OCI-LY3 (cell line): ENCODE results near the gene CACYBP.

Experiments used
- H2AFZ ChIP-seq: fragments of 200-600, 300-600 bp; shearing (Covaris generic); 2 replicates; pipeline ENCODE4 v1.6.0; 2014; ENCODE audit warnings: antibody characterized with exemption, low read depth, low read length
- H3K27ac ChIP-seq: fragments of 200-600, 300-600 bp; sonication (generic); 2 replicates; pipeline ENCODE4 v1.5.1; 2014; ENCODE audit warnings: mild to moderate bottlenecking, low read length, moderate library complexity, mixed read lengths
- H3K27me3 ChIP-seq: fragments of 200-600, 300-600 bp; sonication (generic); 2 replicates; pipeline ENCODE4 v1.6.1; 2014; ENCODE audit warnings: low read depth, low read length, mixed read lengths
- H3K36me3 ChIP-seq: fragments of 200-600, 300-600 bp; sonication (generic); replicated peaks from 2 replicates; pipeline ENCODE3; 2014; ENCODE audit warnings: low read depth, low read length, mixed read lengths
- H3K4me1 ChIP-seq: fragments of 300-600, 200-600 bp; sonication (generic); 2 replicates; pipeline ENCODE4 v1.6.1; 2014; ENCODE audit warnings: low read length, mixed read lengths
- H3K4me2 ChIP-seq: fragments of 200-600, 300-600 bp; sonication (generic); 2 replicates; pipeline ENCODE4 v1.6.1; 2014; ENCODE audit warnings: low read length, mixed read lengths
- H3K4me3 ChIP-seq: fragments of 300-600, 200-600 bp; sonication (generic); 2 replicates; pipeline ENCODE4 v1.5.1; 2014; ENCODE audit warnings: antibody characterized with exemption, mild to moderate bottlenecking, low read length, moderate library complexity
- H3K79me2 ChIP-seq: fragments of 300-600, 200-600 bp; shearing (Covaris generic); 2 replicates; pipeline ENCODE4 v1.6.1; 2014; ENCODE audit warnings: mild to moderate bottlenecking, low read length, mixed read lengths
- H3K9ac ChIP-seq: fragments of 300-600, 200-600 bp; shearing (Covaris generic); 2 replicates; pipeline ENCODE4 v1.6.0; 2014; ENCODE audit warnings: mild to moderate bottlenecking, low read length, moderate library complexity
- H3K9me3 ChIP-seq: fragments of 200-600, 300-600 bp; shearing (Covaris generic); 2 replicates; pipeline ENCODE4 v1.6.1; 2014; ENCODE audit warnings: low read length, mixed read lengths; ENCODE audit not compliant: insufficient read depth
- H4K20me1 ChIP-seq: fragments of 200-600, 300-600 bp; sonication (generic); 2 replicates; pipeline ENCODE4 v1.6.1; 2016; ENCODE audit warnings: low read length, mixed read lengths; ENCODE audit not compliant: insufficient read depth
- CTCF ChIP-seq: fragments of 200-600, 300-600 bp; sonication (generic); IDR thresholded peaks from 2 replicates; pipeline ENCODE4 v1.5.1; 2014; ENCODE audit warnings: antibody characterized with exemption, low read length, low read depth
- EZH2phosphoT487 ChIP-seq: fragments of 200-600 bp; shearing (Covaris generic); IDR thresholded peaks from 2 replicates; pipeline ENCODE4 v1.6.1; 2018; ENCODE audit warnings: antibody characterized with exemption, mixed run types, low read depth

CACYBP gene

GRCh38 chr1:174964972-174965361, 34.8 kb upstream of the CACYBP start:
- no peak overlapping the region for H3K4me2 ChIP-seq
- TF ChIP-seq EZH2phosphoT487 (no peak), CTCF (no peak)
- H4K20me1 ChIP-seq = no peaks in the 10 kb centered on the region
- no peak overlapping the region for H2AFZ ChIP-seq
- H3K27ac ChIP-seq = no peak overlapping the region
- H3K79me2 ChIP-seq = no peaks in the 10 kb centered on the region
- H3K4me1 ChIP-seq = peaks cover 33% of the 10 kb centered on the region
- H3K9ac ChIP-seq = no peak overlapping the region
- H3K9me3 ChIP-seq = no peaks in the 10 kb centered on the region
- peaks cover 7% of the 10 kb centered on the region for H3K36me3 ChIP-seq
- H3K27me3 ChIP-seq = no peaks in the 10 kb centered on the region
- H3K4me3 ChIP-seq = no peak overlapping the region

DNA sequence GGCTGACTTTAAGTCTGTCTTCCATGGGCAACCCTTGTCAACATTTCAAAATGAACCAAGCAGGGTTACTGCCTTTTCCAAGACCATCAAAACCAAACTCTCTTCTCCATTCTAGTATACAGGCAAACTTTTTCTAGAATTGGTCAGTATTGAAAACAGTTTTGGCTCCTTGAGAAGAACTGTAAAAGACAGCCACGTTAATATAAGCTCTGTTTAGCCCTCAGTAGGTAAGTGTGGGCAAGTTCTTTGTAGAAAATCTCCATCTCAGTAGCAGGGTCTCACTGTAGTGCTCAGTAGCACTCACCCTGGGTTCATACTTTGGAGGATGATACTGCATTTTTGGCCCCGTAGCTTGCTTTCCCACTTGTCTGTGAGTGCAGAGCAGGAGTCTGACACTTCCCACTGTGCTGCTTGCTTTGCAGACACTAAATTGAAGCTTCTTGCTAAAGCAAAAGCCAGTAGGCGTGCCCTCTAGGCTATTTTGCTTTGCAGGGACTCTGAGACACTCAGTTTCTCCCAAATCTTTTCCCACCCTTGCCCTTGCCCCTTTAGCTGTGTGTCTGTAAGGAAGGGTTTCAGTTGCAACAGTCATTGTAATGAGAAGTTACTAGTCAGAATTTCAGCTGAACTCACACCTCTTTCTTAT, 34.3 kb upstream of the CACYBP start:
- Histone ChIP-seq H3K36me3 (peaks cover 7% of the 10 kb centered on the region), H3K4me1 (peaks cover 33% of the 10 kb centered on the region), H3K9me3 (no peaks in the 10 kb centered on the region), H3K27ac (no peak overlapping the region), H3K9ac (no peak overlapping the region), H3K79me2 (no peaks in the 10 kb centered on the region), H4K20me1 (no peaks in the 10 kb centered on the region), H3K4me3 (no peak overlapping the region), H2AFZ (no peak overlapping the region), H3K4me2 (no peak overlapping the region), H3K27me3 (no peaks in the 10 kb centered on the region)
- no peak for TF ChIP-seq EZH2phosphoT487
- TF ChIP-seq CTCF = no peak

- no peak for TF ChIP-seq EZH2phosphoT487
- no peak for TF ChIP-seq CTCF
- Histone ChIP-seq H3K4me2 (no peak overlapping the region), H3K4me1 (peaks cover 33% of the 10 kb centered on the region)
These were observed 33.7 kb upstream of the CACYBP start for GRCh38 chr1:174966008-174966572.

GRCh38 chr1:174967845-174968705, 31.7 kb upstream of the CACYBP start:
- Histone ChIP-seq H3K9ac (peak overlapping the region; percentile 9; the same call in 1 of the 2 replicates), H3K36me3 (peaks cover 7% of the 10 kb centered on the region), H3K4me2 (peak overlapping the region; percentile 62), H4K20me1 (no peaks in the 10 kb centered on the region), H3K27me3 (no peaks in the 10 kb centered on the region), H3K4me1 (peaks cover 45% of the 10 kb centered on the region), H3K79me2 (no peaks in the 10 kb centered on the region), H3K4me3 (peak overlapping the region; percentile 4), H2AFZ (no peak overlapping the region), H3K9me3 (no peaks in the 10 kb centered on the region), H3K27ac (no peak overlapping the region)
- TF ChIP-seq EZH2phosphoT487 = no peak
- no peak for TF ChIP-seq CTCF

More at GRCh38 chr1:174966008-174966572, 33.7 kb upstream of the CACYBP start:
- Histone ChIP-seq H4K20me1 (no peaks in the 10 kb centered on the region), H3K9ac (no peak overlapping the region), H3K79me2 (no peaks in the 10 kb centered on the region), H3K27ac (no peak overlapping the region), H3K9me3 (no peaks in the 10 kb centered on the region), H3K36me3 (peaks cover 7% of the 10 kb centered on the region), H3K27me3 (no peaks in the 10 kb centered on the region), H3K4me3 (no peak overlapping the region), H2AFZ (no peak overlapping the region)
